Fibroblast of skin of right quadriceps (primary cell): ENCODE results near the gene DGKH.

ENCODE experiments used
- DNase-seq: peaks from one replicate; pipeline ENCODE4 v3.0.0-alpha.2; 2013

The DGKH gene

DNA sequence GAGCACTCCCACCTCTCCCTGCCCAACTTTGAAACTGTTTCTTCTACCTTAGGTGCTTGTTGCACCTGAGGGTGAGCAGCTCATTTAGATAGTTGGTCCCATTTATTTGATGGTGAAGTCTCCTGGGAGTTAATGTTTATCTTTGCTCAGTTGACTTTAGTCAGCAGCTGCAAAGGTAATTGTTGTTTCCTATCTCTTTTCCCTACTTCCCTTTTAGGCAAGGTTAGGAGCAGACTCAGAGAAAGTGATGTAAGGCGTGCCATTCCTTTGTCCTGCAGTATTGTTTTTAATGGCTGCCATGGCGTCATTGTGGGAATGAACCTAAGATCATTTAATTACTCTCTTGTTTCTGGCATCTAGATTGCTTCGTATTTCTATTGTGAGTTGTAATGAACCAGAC is 235.1 kb downstream of the DGKH start:
- DNase-seq: no peak

DNA sequence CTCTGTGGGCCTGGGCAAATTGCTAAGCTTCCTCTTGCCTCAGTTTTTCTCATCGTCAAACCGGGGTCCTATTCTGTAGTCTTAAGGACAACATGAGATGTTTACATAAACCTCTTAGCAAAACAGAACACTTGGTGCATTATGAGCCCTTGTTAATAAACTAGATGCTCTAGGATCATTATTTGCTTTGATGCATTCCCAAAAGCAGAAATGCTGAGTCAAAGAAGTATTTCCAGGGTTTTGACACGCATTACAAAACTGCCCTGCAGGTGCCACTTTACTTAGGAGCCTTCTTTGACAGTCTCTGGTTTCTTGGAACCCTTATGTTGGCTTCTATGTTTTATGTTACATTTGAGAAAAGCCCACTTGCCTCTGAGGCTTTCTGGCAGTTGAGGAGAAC is 235.6 kb downstream of the DGKH start:
- no peak for DNase-seq
